Stimulated activated naive B cell treated with anti-CD40 and anti-IgM and Interleukin-4, amounts not matched to agents 10 μg/mL and 1 μg/mL and 100 μg/mL, for 72 hours (primary cell): ENCODE data around the gene KRT75.

Experiments used
- ATAC-seq, 2 donors: fragments of 150-1000 bp; cut with Tn5 transposase; replicated peaks; 2 replicates each; pipeline ENCODE4 v1.10.0; 2021; ENCODE audit warnings: moderate library complexity in 1 of 2
- DNase-seq: peaks from one replicate; pipeline ENCODE4 v3.0.0; 2021
- H3K27ac Mint-ChIP-seq: one replicate; pipeline ENCODE4 v1.8.0; 2022; ENCODE audit warnings: mild to moderate bottlenecking, mixed read lengths
- H3K27me3 Mint-ChIP-seq, 2 donors: one replicate each; pipeline ENCODE4 v1.8.0; 2022; ENCODE audit warnings: mixed read lengths in 2 of 2
- H3K36me3 Mint-ChIP-seq, 2 donors: one replicate each; pipeline ENCODE4 v1.8.0; 2022; ENCODE audit warnings: mixed read lengths in 2 of 2, mild to moderate bottlenecking in 1 of 2
- H3K4me1 Mint-ChIP-seq, 2 donors: one replicate each; pipeline ENCODE4 v1.8.0; 2022; ENCODE audit warnings: mixed read lengths in 2 of 2, mild to moderate bottlenecking in 1 of 2
- H3K4me3 Mint-ChIP-seq, 2 donors: one replicate each; pipeline ENCODE4 v1.8.0; 2022; ENCODE audit warnings: mild to moderate bottlenecking in 2 of 2, mixed read lengths in 2 of 2, moderate library complexity in 1 of 2
- H3K9me3 Mint-ChIP-seq, 2 donors: one replicate each; pipeline ENCODE4 v1.8.0; 2022; ENCODE audit warnings: mixed read lengths in 2 of 2, mild to moderate bottlenecking in 1 of 2

The KRT75 gene

DNA sequence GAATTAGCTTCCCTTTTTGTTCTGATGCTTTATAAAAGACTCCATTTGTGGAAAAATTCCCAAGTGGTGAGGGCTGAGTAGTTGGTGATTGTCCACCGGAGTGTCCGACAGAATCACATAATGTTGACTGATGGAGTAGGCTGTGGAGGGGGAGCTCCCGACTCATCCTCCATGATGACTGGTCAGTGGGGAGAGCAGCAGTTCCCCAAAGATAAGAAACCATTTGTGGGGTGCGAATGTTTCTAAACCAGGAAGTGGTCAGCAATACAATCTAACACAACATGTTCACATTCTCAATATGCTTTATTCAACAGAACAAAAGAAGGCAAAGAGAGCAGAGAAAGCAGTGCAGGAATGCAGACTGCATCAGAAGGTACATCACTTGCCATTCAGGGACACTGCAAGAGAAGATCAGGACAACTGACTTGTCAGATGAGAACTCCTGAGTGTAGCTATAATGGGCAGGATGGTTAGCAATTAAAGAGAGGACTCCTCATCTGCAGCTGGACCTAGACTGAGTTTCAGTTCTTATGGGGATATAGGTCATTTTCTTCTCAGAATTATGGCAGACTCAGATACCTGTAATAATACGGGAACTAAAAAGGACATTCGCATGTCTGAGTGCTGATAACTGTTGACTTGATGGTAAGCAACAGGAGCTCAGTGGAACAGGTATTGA lies 12.3 kb upstream of the KRT75 start:
- DNase-seq (no peak), ATAC-seq (no peak)
- Mint-ChIP-seq H3K27me3 (peaks cover 37 to 41% of the 10 kb centered on the region in 2 donors), H3K4me3 (no peak overlapping the region), H3K36me3 (no peaks in the 10 kb centered on the region), H3K4me1 (no peaks in the 10 kb centered on the region), H3K9me3 (no peaks in the 10 kb centered on the region), H3K27ac (no peak overlapping the region)

DNA sequence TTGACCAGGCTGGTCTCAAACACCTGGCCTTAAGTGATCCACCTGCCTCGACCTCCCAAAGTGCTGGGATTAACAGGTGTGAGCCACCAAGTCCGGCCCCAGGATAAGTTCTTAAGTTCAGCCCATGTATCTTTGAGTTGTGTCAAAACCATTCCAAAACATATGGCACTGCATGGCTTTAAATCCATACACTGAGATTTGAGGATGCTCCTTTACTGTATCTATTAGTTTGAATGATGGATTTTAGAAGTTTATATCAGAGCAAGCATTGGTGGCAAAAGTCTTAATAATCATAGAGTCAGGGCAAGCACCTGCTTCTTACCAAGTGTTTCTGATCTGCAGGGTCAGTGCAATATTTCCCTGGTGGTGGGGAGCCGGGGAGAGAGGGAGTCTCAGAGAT lies 11.7 kb upstream of the KRT75 start:
- ATAC-seq (no peak), DNase-seq (no peak)
- no peaks in the 10 kb centered on the region for H3K9me3 Mint-ChIP-seq
- H3K4me1 Mint-ChIP-seq = no peaks in the 10 kb centered on the region
- no peak overlapping the region for H3K27ac Mint-ChIP-seq
- H3K36me3 Mint-ChIP-seq = no peaks in the 10 kb centered on the region
- no peak overlapping the region for H3K4me3 Mint-ChIP-seq
- H3K27me3 Mint-ChIP-seq = peaks cover 42 to 46% of the 10 kb centered on the region in 2 donors

DNA sequence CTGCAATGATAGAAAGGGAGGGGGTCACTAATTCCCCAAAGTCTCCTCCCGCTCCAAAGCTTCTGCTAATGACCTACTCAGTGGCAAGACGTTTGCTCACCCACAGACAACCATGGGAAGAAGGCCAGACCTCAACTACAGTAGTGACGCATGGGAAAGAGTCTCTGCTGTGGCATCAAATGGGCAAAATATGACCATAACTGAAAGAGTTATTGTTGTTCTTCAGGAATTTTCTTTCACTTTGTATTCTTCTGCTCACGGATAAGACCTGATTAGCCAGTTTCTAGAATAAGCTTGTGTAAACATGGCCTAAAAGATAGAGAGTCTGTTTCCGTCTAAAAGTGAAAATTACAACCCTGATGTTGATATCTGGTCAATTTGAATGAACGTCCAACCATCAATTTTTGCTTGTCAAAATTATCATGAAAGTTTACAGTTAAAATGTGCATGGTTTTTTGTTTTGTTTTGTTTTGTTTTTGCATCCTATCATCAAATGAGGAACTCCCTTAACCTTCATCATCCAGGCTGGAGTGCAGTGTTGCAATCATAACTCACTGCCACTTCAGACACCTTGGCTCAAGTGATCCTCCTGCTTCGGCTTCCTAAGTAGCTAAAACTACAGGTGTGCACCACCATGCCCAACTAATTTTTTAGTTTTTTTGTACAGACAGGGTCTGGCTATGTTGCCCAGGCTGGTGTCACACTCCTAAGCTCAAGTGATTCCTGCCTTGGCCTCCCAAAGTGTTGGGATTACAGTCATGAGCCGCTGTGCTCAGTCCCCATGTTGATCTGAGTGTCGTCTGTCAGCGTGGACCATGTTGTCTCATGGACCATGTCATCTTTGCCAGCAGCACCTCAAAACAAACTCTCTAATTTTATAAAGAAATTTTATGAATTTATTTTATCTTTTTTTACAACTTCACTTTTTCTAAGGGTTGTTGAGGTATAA lies 10.8 kb upstream of the KRT75 start:
- Mint-ChIP-seq H3K36me3 (no peaks in the 10 kb centered on the region), H3K27ac (no peak overlapping the region), H3K27me3 (peaks cover 46% of the 10 kb centered on the region in 2 donors), H3K4me1 (no peaks in the 10 kb centered on the region), H3K4me3 (no peak overlapping the region), H3K9me3 (no peaks in the 10 kb centered on the region)
- ATAC-seq (no peak), DNase-seq (no peak)

DNA sequence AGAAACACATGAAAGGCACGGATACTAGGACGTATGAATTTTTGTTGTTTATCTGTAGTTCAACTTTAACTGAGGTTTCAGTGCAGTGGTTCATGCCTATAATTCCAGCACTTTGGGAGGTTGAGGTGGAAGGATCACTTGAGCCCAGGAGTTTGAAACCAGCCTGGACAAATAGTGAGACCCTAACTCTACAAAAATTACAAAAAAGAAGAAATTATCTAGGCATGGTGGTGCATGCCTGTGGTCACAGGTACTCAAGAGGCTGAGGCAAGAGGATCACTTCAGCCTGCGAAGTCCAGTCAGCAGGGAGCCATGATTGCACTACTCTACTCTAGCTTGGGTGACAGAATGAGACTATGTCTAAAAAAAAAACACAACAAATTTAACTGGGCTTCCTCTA lies 9.8 kb upstream of the KRT75 start:
- peaks cover 46 to 48% of the 10 kb centered on the region in 2 donors for H3K27me3 Mint-ChIP-seq
- H3K4me3 Mint-ChIP-seq = no peak overlapping the region
- DNase-seq = no peak

GRCh38 chr12:52442600-52443061 lies 8.5 kb upstream of the KRT75 start:
- Mint-ChIP-seq H3K4me1 (no peaks in the 10 kb centered on the region), H3K27me3 (peaks cover 47 to 48% of the 10 kb centered on the region in 2 donors), H3K9me3 (no peaks in the 10 kb centered on the region), H3K4me3 (no peak overlapping the region), H3K36me3 (no peaks in the 10 kb centered on the region), H3K27ac (no peak overlapping the region)
- ATAC-seq = no peak
- DNase-seq = no peak

More for the DNA sequence above, 9.8 kb upstream of the KRT75 start:
- Mint-ChIP-seq H3K4me1 (no peaks in the 10 kb centered on the region), H3K9me3 (no peaks in the 10 kb centered on the region), H3K27ac (no peak overlapping the region), H3K36me3 (no peaks in the 10 kb centered on the region)
- ATAC-seq = no peak

DNA sequence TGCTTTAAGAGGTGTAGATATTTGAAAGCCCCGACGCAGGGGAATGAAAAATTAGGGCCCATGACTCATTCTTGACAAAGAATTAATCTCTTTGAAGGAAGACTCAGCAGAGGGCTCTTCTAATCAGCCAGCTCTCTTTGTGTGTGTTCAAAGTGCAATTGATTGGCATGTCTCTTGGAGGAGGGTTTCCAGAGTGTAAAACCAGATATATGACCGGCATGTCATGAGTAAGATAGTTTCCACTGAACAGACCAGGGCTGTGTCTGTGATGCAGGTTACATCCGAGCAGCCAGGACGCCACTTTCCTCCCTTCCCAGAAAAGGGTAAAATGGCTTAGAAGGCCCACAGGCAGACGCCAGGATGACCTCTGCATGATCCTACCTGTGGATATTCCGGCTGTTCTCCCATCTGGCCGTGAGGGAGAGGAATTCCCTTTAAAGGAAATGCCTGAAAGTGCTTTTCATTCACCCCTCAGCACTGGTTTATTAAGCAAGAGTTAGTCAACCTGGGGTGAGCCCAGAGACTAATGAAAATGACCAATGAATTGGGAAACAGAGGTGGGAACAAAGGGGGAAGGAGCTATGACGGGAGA lies 7.2 kb upstream of the KRT75 start:
- no peak for DNase-seq
- no peaks in the 10 kb centered on the region for H3K9me3 Mint-ChIP-seq
- no peak for ATAC-seq
- no peaks in the 10 kb centered on the region for H3K36me3 Mint-ChIP-seq
- no peak overlapping the region for H3K4me3 Mint-ChIP-seq
- no peak overlapping the region for H3K27ac Mint-ChIP-seq
- no peaks in the 10 kb centered on the region for H3K4me1 Mint-ChIP-seq
- H3K27me3 Mint-ChIP-seq = peaks cover 43 to 50% of the 10 kb centered on the region in 2 donors

DNA sequence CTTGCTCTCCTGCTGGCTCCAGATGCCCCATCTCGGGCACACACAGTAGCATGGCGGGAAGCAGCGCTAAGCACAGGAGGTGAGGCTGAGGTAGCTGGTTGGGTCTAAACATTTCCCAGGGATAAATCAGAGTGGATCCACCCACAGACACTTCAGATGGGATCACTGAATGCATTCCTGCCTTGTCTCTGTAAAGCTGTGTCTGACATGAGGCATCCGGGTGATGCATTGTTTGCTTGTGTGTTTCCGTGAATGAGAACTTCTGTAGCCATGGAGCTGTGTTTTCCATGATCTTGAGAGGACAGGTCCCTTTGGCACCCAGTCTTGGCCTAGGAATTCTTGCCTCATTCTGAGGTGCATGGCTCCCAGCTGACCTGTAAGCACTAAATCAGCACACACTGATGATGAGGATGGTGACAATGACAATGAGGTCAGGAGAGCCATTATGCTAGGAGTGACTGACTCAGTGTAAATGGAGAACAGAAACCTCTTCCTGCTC lies 6.7 kb upstream of the KRT75 start:
- ATAC-seq = peak in 1 of 2 donors; percentile 21
- Mint-ChIP-seq H3K4me1 (no peaks in the 10 kb centered on the region), H3K27me3 (peaks cover 37 to 47% of the 10 kb centered on the region in 2 donors)

DNA sequence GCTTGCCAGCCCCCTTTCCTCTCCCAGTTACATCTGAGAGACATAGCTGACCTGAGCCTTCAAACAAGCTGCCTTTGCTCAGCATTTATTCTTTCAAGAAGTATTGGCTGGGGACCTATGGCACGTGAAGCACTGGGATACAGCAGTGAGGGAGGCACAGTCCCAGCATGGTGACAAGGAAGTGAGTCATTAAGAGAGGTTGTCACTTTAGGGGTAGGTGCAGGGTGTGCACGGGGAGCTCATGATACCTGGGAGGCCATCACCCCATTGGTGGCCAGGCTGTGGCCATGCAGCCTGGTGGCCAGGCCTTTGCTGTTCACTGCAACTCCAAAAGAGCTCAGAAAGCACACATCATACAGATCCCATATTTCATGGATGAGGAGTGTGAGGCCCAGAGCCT lies 5.7 kb upstream of the KRT75 start:
- H3K27ac Mint-ChIP-seq = no peak overlapping the region
- no peak for DNase-seq
- H3K9me3 Mint-ChIP-seq = no peaks in the 10 kb centered on the region
- no peak for ATAC-seq
- H3K27me3 Mint-ChIP-seq = peaks cover 34 to 47% of the 10 kb centered on the region in 2 donors
- no peak overlapping the region for H3K4me3 Mint-ChIP-seq
- H3K4me1 Mint-ChIP-seq = no peaks in the 10 kb centered on the region
- H3K36me3 Mint-ChIP-seq = no peaks in the 10 kb centered on the region

More for the DNA sequence above, 6.7 kb upstream of the KRT75 start:
- H3K9me3 Mint-ChIP-seq = no peaks in the 10 kb centered on the region
- no peak overlapping the region for H3K27ac Mint-ChIP-seq
- no peaks in the 10 kb centered on the region for H3K36me3 Mint-ChIP-seq
- DNase-seq = no peak
- H3K4me3 Mint-ChIP-seq = no peak overlapping the region

DNA sequence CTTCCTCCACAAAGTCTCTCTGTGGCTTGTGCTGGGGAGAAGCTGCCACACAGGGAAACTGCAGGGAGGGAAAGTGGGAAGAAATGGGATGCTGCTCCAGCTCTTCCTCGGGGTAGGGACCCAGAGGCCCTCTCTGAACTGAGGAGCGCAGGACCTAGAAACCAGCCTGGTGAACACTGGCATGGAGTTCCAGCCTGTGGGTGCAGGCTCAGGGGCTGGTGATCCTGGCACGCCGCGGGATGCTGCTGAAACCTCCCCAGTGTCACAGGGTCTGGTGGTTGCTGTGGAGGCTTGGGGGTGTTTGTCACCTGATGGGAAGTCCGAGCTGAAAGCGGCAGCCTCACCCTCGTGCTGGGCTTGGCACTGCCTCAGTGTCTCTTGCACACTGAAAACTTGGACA lies 5.2 kb upstream of the KRT75 start:
- no peaks in the 10 kb centered on the region for H3K36me3 Mint-ChIP-seq
- H3K4me3 Mint-ChIP-seq = no peak overlapping the region
- no peak overlapping the region for H3K27ac Mint-ChIP-seq
- DNase-seq (no peak), ATAC-seq (no peak)
- no peaks in the 10 kb centered on the region for H3K4me1 Mint-ChIP-seq
- no peaks in the 10 kb centered on the region for H3K9me3 Mint-ChIP-seq
- H3K27me3 Mint-ChIP-seq = peaks cover 33 to 43% of the 10 kb centered on the region in 2 donors

DNA sequence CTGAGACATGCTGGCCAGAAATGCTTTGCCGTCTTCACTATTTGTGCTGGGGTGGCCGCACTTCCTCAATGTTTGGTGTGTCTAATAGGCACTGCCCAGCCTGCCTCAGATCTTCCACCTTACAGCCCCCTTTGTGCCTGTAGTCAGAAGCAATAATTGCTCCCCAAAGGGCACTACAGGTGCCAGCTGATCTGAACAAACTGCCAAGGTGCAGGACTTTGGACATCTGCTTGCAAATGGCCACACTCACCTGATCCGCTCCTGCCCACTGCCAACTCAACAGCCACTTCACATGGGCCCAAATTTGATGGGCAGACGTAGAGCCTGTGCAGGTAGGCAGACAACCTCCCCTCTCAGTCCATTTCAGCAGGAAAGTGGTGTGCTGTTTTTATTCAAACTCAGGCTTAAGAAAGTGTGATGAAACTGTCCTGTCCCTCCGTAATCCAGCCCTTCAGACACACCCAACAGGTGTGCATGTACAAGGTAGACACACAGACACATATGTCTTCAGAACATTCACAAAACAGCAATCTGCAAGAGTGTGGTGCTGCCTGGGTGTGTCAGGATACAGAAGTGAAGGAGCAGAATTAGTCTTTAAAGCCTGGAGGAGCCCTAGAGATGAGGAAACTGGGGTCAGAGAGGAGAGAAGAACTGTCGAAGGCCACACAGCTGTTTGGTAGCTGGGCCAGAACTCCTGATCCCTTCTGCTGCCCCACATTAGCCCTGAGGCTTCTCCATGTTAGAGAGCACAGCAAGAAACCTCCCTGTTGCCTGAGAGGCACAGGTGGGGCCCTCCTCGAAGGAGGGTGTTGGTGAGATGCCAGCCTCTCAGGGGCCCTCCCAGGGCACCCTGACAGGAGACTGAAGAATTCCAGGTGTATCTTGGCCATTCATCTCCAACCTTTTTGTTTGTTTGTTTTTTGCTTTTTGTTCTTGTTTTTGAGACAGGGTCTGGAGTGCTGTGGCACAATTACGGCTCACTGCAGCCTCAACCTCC lies 4.4 kb upstream of the KRT75 start:
- Mint-ChIP-seq H3K4me3 (no peak overlapping the region), H3K27me3 (peaks cover 25 to 38% of the 10 kb centered on the region in 2 donors), H3K36me3 (no peaks in the 10 kb centered on the region), H3K9me3 (no peaks in the 10 kb centered on the region), H3K27ac (no peak overlapping the region), H3K4me1 (no peaks in the 10 kb centered on the region)
- ATAC-seq (no peak), DNase-seq (no peak)

DNA sequence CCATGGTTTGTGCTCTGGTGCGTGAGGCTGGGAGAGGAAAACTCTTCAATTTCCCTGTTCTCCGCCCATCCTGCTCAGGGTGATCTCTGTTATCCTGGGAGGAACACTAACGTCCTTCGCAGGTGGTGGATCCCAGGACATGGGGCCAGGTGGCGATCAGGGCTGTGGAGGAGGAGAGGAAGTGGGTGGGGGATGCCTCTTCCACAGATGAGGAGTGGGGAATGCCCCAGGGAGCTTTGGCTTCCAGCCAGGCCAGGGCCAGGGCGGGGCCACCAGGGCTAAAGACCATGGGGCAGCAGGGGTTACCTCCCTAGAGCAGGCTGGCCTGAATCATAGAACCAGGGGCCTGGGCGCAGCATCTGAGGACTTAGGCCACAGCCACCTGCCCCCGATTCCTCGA lies 3.3 kb upstream of the KRT75 start:
- no peaks in the 10 kb centered on the region for H3K4me1 Mint-ChIP-seq
- H3K4me3 Mint-ChIP-seq = no peak overlapping the region
- no peaks in the 10 kb centered on the region for H3K36me3 Mint-ChIP-seq
- peaks cover 19 to 27% of the 10 kb centered on the region in 2 donors for H3K27me3 Mint-ChIP-seq
- DNase-seq = no peak
- no peaks in the 10 kb centered on the region for H3K9me3 Mint-ChIP-seq
- no peak overlapping the region for H3K27ac Mint-ChIP-seq
- no peak for ATAC-seq

- peak overlapping the region; percentile 1 for H3K27ac Mint-ChIP-seq
- no peaks in the 10 kb centered on the region for H3K4me1 Mint-ChIP-seq
- ATAC-seq (no peak), DNase-seq (no peak)
- H3K4me3 Mint-ChIP-seq = no peak overlapping the region
- no peaks in the 10 kb centered on the region for H3K36me3 Mint-ChIP-seq
- no peaks in the 10 kb centered on the region for H3K9me3 Mint-ChIP-seq
- H3K27me3 Mint-ChIP-seq = peaks cover 13 to 22% of the 10 kb centered on the region in 2 donors
Observed at GRCh38 chr12:52436828-52437474, 2.8 kb upstream of the KRT75 start.
